ENCODE results near the gene ALDH3A2.

ALDH3A2 gene

GRCh38 chr17:19717031-19717360 is 68.4 kb downstream of the ALDH3A2 start:
- no peak for DNase-seq

GRCh38 chr17:19717411-19717908 is 68.9 kb downstream of the ALDH3A2 start:
- no peak for DNase-seq

GRCh38 chr17:19718041-19718612 is 69.6 kb downstream of the ALDH3A2 start:
- DNase-seq, result no peak

- no peak for DNase-seq
These were observed 70.2 kb downstream of the ALDH3A2 start for GRCh38 chr17:19718613-19719354.

- no peak for DNase-seq
These were observed 71.0 kb downstream of the ALDH3A2 start for GRCh38 chr17:19719355-19720209.

- no peak for DNase-seq
These were observed 71.6 kb downstream of the ALDH3A2 start for GRCh38 chr17:19720210-19720475.

- DNase-seq, result no peak
These were observed 72.3 kb downstream of the ALDH3A2 start for GRCh38 chr17:19720631-19721426.

- no peak for DNase-seq
These were observed 75.4 kb downstream of the ALDH3A2 start for GRCh38 chr17:19723964-19724363.

- DNase-seq, result no peak
These were observed 76.2 kb downstream of the ALDH3A2 start for GRCh38 chr17:19724501-19725420.

GRCh38 chr17:19725486-19725885 is 76.9 kb downstream of the ALDH3A2 start:
- no peak for DNase-seq

- no peak for DNase-seq
These were observed 78.3 kb downstream of the ALDH3A2 start for GRCh38 chr17:19726631-19727376.

Measured in T-helper 9 cell (primary cell).